Loucy (cell line): ENCODE results near the gene MAPRE3.

Experiments
- H2AFZ ChIP-seq: fragments of 200-600 bp; sonication (generic); 2 replicates; pipeline ENCODE4 v1.6.0; 2016; ENCODE audit warnings: antibody characterized with exemption, mild to moderate bottlenecking, low read length, moderate library complexity
- H3F3A ChIP-seq: fragments of 200-600 bp; 2 replicates; pipeline ENCODE4 v1.6.0; 2016; ENCODE audit warnings: antibody characterized with exemption, low read depth, mild to moderate bottlenecking
- H3K27me3 ChIP-seq: fragments of 200-600 bp; sonication (generic); 2 replicates; pipeline ENCODE4 v1.6.1; 2014; ENCODE audit warnings: low read length, mild to moderate bottlenecking; ENCODE audit not compliant: insufficient read depth, poor library complexity, severe bottlenecking
- H3K36me3 ChIP-seq: fragments of 200-600 bp; sonication (generic); 2 replicates; pipeline ENCODE4 v1.6.1; 2016; ENCODE audit warnings: low read length; ENCODE audit not compliant: insufficient read depth
- H3K4me1 ChIP-seq: fragments of 200-600 bp; sonication (generic); 2 replicates; pipeline ENCODE4 v1.5.1; 2014; ENCODE audit warnings: low read length, mild to moderate bottlenecking; ENCODE audit not compliant: insufficient read depth, poor library complexity, severe bottlenecking
- H3K4me2 ChIP-seq: fragments of 200-600 bp; sonication (generic); 2 replicates; pipeline ENCODE4 v1.6.0; 2014; ENCODE audit warnings: antibody characterized with exemption, low read length, low read depth, mild to moderate bottlenecking; ENCODE audit not compliant: poor library complexity, severe bottlenecking
- H3K4me3 ChIP-seq: fragments of 200-600 bp; sonication (generic); 2 replicates; pipeline ENCODE4 v1.5.1; 2014; ENCODE audit warnings: low read length, mild to moderate bottlenecking, mixed read lengths; ENCODE audit not compliant: poor library complexity, severe bottlenecking
- H3K79me2 ChIP-seq: fragments of 200-600 bp; sonication (generic); 2 replicates; pipeline ENCODE4 v1.6.1; 2014; ENCODE audit warnings: low read length; ENCODE audit not compliant: insufficient read depth
- H3K9ac ChIP-seq: fragments of 200-600 bp; sonication (generic); 2 replicates; pipeline ENCODE4 v1.6.0; 2014; ENCODE audit warnings: mild to moderate bottlenecking, low read depth, low read length, moderate library complexity; ENCODE audit not compliant: poor library complexity, severe bottlenecking
- H3K9me2 ChIP-seq: fragments of 200-600 bp; sonication (generic); replicated peaks from 2 replicates; pipeline ENCODE4 v1.6.1; 2016; ENCODE audit warnings: low read depth, low read length, mixed read lengths
- H3K9me3 ChIP-seq: fragments of 200-600 bp; sonication (generic); 2 replicates; pipeline ENCODE4 v1.6.1; 2014; ENCODE audit warnings: mild to moderate bottlenecking, antibody characterized with exemption, low read length, low read depth; ENCODE audit not compliant: insufficient read depth
- H4K20me1 ChIP-seq: fragments of 200-600 bp; sonication (generic); 2 replicates; pipeline ENCODE4 v1.6.0; 2014; ENCODE audit warnings: antibody characterized with exemption, low read length, mild to moderate bottlenecking; ENCODE audit not compliant: insufficient read depth, poor library complexity, severe bottlenecking
- CTCF ChIP-seq: fragments of 200-600 bp; sonication (generic); conservative IDR thresholded peaks from 2 replicates; pipeline ENCODE4 v1.5.1; 2014; ENCODE audit warnings: mild to moderate bottlenecking, antibody characterized with exemption, low read length
- EZH2phosphoT487 ChIP-seq: fragments of 200-600 bp; IDR thresholded peaks from 2 replicates; pipeline ENCODE4 v1.6.1; 2018; ENCODE audit warnings: antibody characterized with exemption, mild to moderate bottlenecking, moderate library complexity, borderline replicate concordance

Gene MAPRE3

GRCh38 chr2:27069436-27069835 is 99.0 kb downstream of the MAPRE3 start:
- TF ChIP-seq EZH2phosphoT487 (no peak), CTCF (no peak)
- H3F3A ChIP-seq: no peaks in the 10 kb centered on the region
- peak overlapping the region; percentile 95 for H3K9ac ChIP-seq
- H3K4me1 ChIP-seq: peaks cover 36% of the 10 kb centered on the region
- peaks cover 21% of the 10 kb centered on the region for H4K20me1 ChIP-seq
- peaks cover 43% of the 10 kb centered on the region for H3K79me2 ChIP-seq
- H3K4me3 ChIP-seq: peak overlapping the region; percentile 88
- no peaks in the 10 kb centered on the region for H3K27me3 ChIP-seq
- peak overlapping the region; percentile 97 for H3K4me2 ChIP-seq
- no peaks in the 10 kb centered on the region for H3K9me2 ChIP-seq
- H3K9me3 ChIP-seq: no peaks in the 10 kb centered on the region
- no peak overlapping the region for H2AFZ ChIP-seq
- no peaks in the 10 kb centered on the region for H3K36me3 ChIP-seq

- no peak overlapping the region for H2AFZ ChIP-seq
- no peaks in the 10 kb centered on the region for H3K27me3 ChIP-seq
- no peaks in the 10 kb centered on the region for H3K36me3 ChIP-seq
- H3K4me1 ChIP-seq: peaks cover 42% of the 10 kb centered on the region
- peak overlapping the region; percentile 97 for H3K4me2 ChIP-seq
- peaks cover 43% of the 10 kb centered on the region for H3K79me2 ChIP-seq
- peak overlapping the region; percentile 95 for H3K9ac ChIP-seq
- peak overlapping the region; percentile 88 for H3K4me3 ChIP-seq
- TF ChIP-seq EZH2phosphoT487 (no peak), CTCF (no peak)
- no peaks in the 10 kb centered on the region for H3K9me2 ChIP-seq
- H3K9me3 ChIP-seq: no peaks in the 10 kb centered on the region
- H4K20me1 ChIP-seq: peaks cover 21% of the 10 kb centered on the region
- H3F3A ChIP-seq: no peaks in the 10 kb centered on the region
These were observed 99.7 kb downstream of the MAPRE3 start for GRCh38 chr2:27069961-27070618.

- no peaks in the 10 kb centered on the region for H3K27me3 ChIP-seq
- no peaks in the 10 kb centered on the region for H3K9me3 ChIP-seq
- H3K9me2 ChIP-seq: no peaks in the 10 kb centered on the region
- H3K4me2 ChIP-seq: peak overlapping the region; percentile 97
- H3K36me3 ChIP-seq: no peaks in the 10 kb centered on the region
- peak overlapping the region; percentile 95 for H3K9ac ChIP-seq
- TF ChIP-seq CTCF: no peak
- peak overlapping the region; percentile 69; the same call in 1 of the 2 replicates for H2AFZ ChIP-seq
- H3F3A ChIP-seq: no peaks in the 10 kb centered on the region
- H3K4me3 ChIP-seq: peak overlapping the region; percentile 88
- H3K4me1 ChIP-seq: peaks cover 49% of the 10 kb centered on the region
- peaks cover 21% of the 10 kb centered on the region for H4K20me1 ChIP-seq
- peaks cover 43% of the 10 kb centered on the region for H3K79me2 ChIP-seq
These were observed 100.3 kb downstream of the MAPRE3 start for GRCh38 chr2:27070653-27071276.
